BE2C (cell line): ENCODE results near the gene GRAMD2B.

ENCODE experiments used
- DNase-seq: peaks from one replicate; pipeline ENCODE4 v3.0.0-alpha.2; 2020
- H3K27me3 ChIP-seq: fragments of 250-450 bp; sonication (Bioruptor Pico); 2 replicates; pipeline ENCODE4 v1.5.1; 2020; ENCODE audit warnings: mild to moderate bottlenecking
- H3K36me3 ChIP-seq: fragments of 250-450 bp; sonication (Bioruptor Pico); 2 replicates; pipeline ENCODE4 v1.5.1; 2020; ENCODE audit warnings: mild to moderate bottlenecking
- H3K4me1 ChIP-seq: fragments of 250-450 bp; sonication (Bioruptor Pico); 2 replicates; pipeline ENCODE4 v1.5.1; 2020
- H3K4me3 ChIP-seq: 2 replicates; pipeline ENCODE4 v1.5.1; 2011; ENCODE audit warnings: low read depth, low read length
- H3K9me3 ChIP-seq: fragments of 250-450 bp; sonication (Bioruptor Pico); 2 replicates; pipeline ENCODE4 v1.5.1; 2020
- CTCF ChIP-seq: IDR thresholded peaks from 2 replicates; pipeline ENCODE4 v1.5.1; 2012; ENCODE audit warnings: mild to moderate bottlenecking, low read depth, low read length

GRAMD2B gene

GRCh38 chr5:126441230-126441629 lies 18.0 kb downstream of the GRAMD2B start:
- no peaks in the 10 kb centered on the region for H3K36me3 ChIP-seq
- DNase-seq, result no peak
- no peak overlapping the region for H3K4me3 ChIP-seq
- no peak for TF ChIP-seq CTCF
- no peaks in the 10 kb centered on the region for H3K9me3 ChIP-seq
- H3K27me3 ChIP-seq, result no peaks in the 10 kb centered on the region
- no peaks in the 10 kb centered on the region for H3K4me1 ChIP-seq

GRCh38 chr5:126443374-126443851 lies 20.2 kb downstream of the GRAMD2B start:
- TF ChIP-seq CTCF, result no peak
- H3K4me1 ChIP-seq, result no peaks in the 10 kb centered on the region
- H3K36me3 ChIP-seq, result no peaks in the 10 kb centered on the region
- no peaks in the 10 kb centered on the region for H3K27me3 ChIP-seq
- no peak for DNase-seq
- no peaks in the 10 kb centered on the region for H3K9me3 ChIP-seq
- no peak overlapping the region for H3K4me3 ChIP-seq

GRCh38 chr5:126444137-126444536 lies 20.9 kb downstream of the GRAMD2B start:
- Histone ChIP-seq H3K4me1 (no peaks in the 10 kb centered on the region), H3K9me3 (no peaks in the 10 kb centered on the region), H3K4me3 (no peak overlapping the region), H3K36me3 (no peaks in the 10 kb centered on the region), H3K27me3 (no peaks in the 10 kb centered on the region)
- no peak for TF ChIP-seq CTCF
- no peak for DNase-seq

GRCh38 chr5:126445502-126446174 lies 22.4 kb downstream of the GRAMD2B start:
- no peak for DNase-seq
- Histone ChIP-seq H3K27me3 (no peaks in the 10 kb centered on the region), H3K9me3 (no peaks in the 10 kb centered on the region), H3K4me3 (no peak overlapping the region), H3K36me3 (no peaks in the 10 kb centered on the region), H3K4me1 (no peaks in the 10 kb centered on the region)
- no peak for TF ChIP-seq CTCF

- no peak overlapping the region for H3K4me3 ChIP-seq
- H3K36me3 ChIP-seq, result no peaks in the 10 kb centered on the region
- no peaks in the 10 kb centered on the region for H3K4me1 ChIP-seq
- no peaks in the 10 kb centered on the region for H3K27me3 ChIP-seq
- H3K9me3 ChIP-seq, result no peaks in the 10 kb centered on the region
- DNase-seq, result no peak
- no peak for TF ChIP-seq CTCF
Measured at GRCh38 chr5:126446498-126447224, 23.5 kb downstream of the GRAMD2B start.

GRCh38 chr5:126448720-126449119 lies 25.5 kb downstream of the GRAMD2B start:
- no peak for TF ChIP-seq CTCF
- no peak for DNase-seq

More at GRCh38 chr5:126448720-126449119, 25.5 kb downstream of the GRAMD2B start:
- Histone ChIP-seq H3K27me3 (no peaks in the 10 kb centered on the region), H3K4me1 (no peaks in the 10 kb centered on the region), H3K9me3 (no peaks in the 10 kb centered on the region), H3K36me3 (no peaks in the 10 kb centered on the region), H3K4me3 (no peak overlapping the region)
